ENCODE data around the gene MGAT1. TPM values are rescaled to one million over a fixed set of nuclear protein-coding genes. Genes with fewer than 3 reads are reported as not detected.

The MGAT1 gene
- total RNA-seq, 1 donor from 2014 or later: 116 TPM

GRCh38 chr5:180786531-180787398, 15.8 kb downstream of the MGAT1 start:
- Histone ChIP-seq H3K27ac (ENCODE audit: low read depth, low read length) (peak overlapping the region; percentile 96), H3K4me3 (ENCODE audit: insufficient read depth, low read depth, low read length) (no peak overlapping the region), H3K4me1 (ENCODE audit: insufficient read depth, low read length) (peaks cover 33% of the 10 kb centered on the region), H3K9me3 (ENCODE audit: insufficient read depth, low read depth, low read length) (no peaks in the 10 kb centered on the region), H4K20me1 (ENCODE audit: insufficient read depth, low read length) (peaks cover 32% of the 10 kb centered on the region), H3K36me3 (ENCODE audit: insufficient read depth, low read length) (peaks cover 7% of the 10 kb centered on the region), H3K27me3 (ENCODE audit: insufficient read depth, low read length) (no peaks in the 10 kb centered on the region), H3K4me2 (ENCODE audit: low read length) (peak overlapping the region; percentile 80), H3K9ac (ENCODE audit: low read length) (peak overlapping the region; percentile 78), H3K79me2 (ENCODE audit: insufficient read depth, low read length) (peaks cover 32% of the 10 kb centered on the region), H2AFZ (ENCODE audit: low read depth, low read length) (no peak overlapping the region)
- no peaks in the 10 kb centered on the region for H3K9me3 Mint-ChIP-seq (ENCODE audit: unreplicated experiment)
- H3K36me3 Mint-ChIP-seq (ENCODE audit: low read depth, unreplicated experiment): peaks cover 15% of the 10 kb centered on the region
- H3K4me1 Mint-ChIP-seq (ENCODE audit: low read depth, unreplicated experiment): peaks cover 42% of the 10 kb centered on the region
- TF ChIP-seq EZH2 (IDR thresholded peaks at IDR 0.05; ENCODE audit: insufficient read depth, low read length) (no peak), CTCF (IDR thresholded peaks at IDR 0.05; ENCODE audit: insufficient read depth, low read depth, low read length) (no peak)
- H3K27ac Mint-ChIP-seq (ENCODE audit: unreplicated experiment): peak overlapping the region; percentile 94
- DNase-seq (ENCODE audit: low read depth): no peak
- FAIRE-seq: no peak
- H3K4me3 Mint-ChIP-seq (ENCODE audit: unreplicated experiment): no peak overlapping the region
- H3K27me3 Mint-ChIP-seq (ENCODE audit: low read depth, unreplicated experiment): peaks cover under 1% of the 10 kb centered on the region

GRCh38 chr5:180785794-180786221, 16.8 kb downstream of the MGAT1 start:
- Mint-ChIP-seq H3K27me3 (ENCODE audit: low read depth, unreplicated experiment) (peaks cover 2% of the 10 kb centered on the region), H3K36me3 (ENCODE audit: low read depth, unreplicated experiment) (peaks cover 13% of the 10 kb centered on the region), H3K27ac (ENCODE audit: unreplicated experiment) (peak overlapping the region; percentile 94), H3K9me3 (ENCODE audit: unreplicated experiment) (no peaks in the 10 kb centered on the region), H3K4me3 (ENCODE audit: unreplicated experiment) (peak overlapping the region; percentile 23), H3K4me1 (ENCODE audit: low read depth, unreplicated experiment) (peaks cover 42% of the 10 kb centered on the region)
- Histone ChIP-seq H3K27ac (ENCODE audit: low read depth, low read length) (peak overlapping the region; percentile 96), H3K4me3 (ENCODE audit: insufficient read depth, low read depth, low read length) (no peak overlapping the region), H2AFZ (ENCODE audit: low read depth, low read length) (no peak overlapping the region), H4K20me1 (ENCODE audit: insufficient read depth, low read length) (peaks cover 22% of the 10 kb centered on the region), H3K36me3 (ENCODE audit: insufficient read depth, low read length) (peaks cover 7% of the 10 kb centered on the region), H3K27me3 (ENCODE audit: insufficient read depth, low read length) (no peaks in the 10 kb centered on the region), H3K79me2 (ENCODE audit: insufficient read depth, low read length) (peaks cover 22% of the 10 kb centered on the region), H3K9ac (ENCODE audit: low read length) (peak overlapping the region; percentile 78), H3K9me3 (ENCODE audit: insufficient read depth, low read depth, low read length) (no peaks in the 10 kb centered on the region), H3K4me1 (ENCODE audit: insufficient read depth, low read length) (peaks cover 33% of the 10 kb centered on the region), H3K4me2 (ENCODE audit: low read length) (peak overlapping the region; percentile 80)
- DNase-seq (ENCODE audit: low read depth) (peak; percentile 72), FAIRE-seq (peak; percentile 82)
- TF ChIP-seq EZH2 (IDR thresholded peaks at IDR 0.05; ENCODE audit: insufficient read depth, low read length): no peak
- no peak for TF ChIP-seq CTCF (IDR thresholded peaks at IDR 0.05; ENCODE audit: insufficient read depth, low read depth, low read length)

Data from astrocyte (in vitro differentiated cells and primary cell).